ENCODE results near the gene HIC2.

Gene HIC2

DNA sequence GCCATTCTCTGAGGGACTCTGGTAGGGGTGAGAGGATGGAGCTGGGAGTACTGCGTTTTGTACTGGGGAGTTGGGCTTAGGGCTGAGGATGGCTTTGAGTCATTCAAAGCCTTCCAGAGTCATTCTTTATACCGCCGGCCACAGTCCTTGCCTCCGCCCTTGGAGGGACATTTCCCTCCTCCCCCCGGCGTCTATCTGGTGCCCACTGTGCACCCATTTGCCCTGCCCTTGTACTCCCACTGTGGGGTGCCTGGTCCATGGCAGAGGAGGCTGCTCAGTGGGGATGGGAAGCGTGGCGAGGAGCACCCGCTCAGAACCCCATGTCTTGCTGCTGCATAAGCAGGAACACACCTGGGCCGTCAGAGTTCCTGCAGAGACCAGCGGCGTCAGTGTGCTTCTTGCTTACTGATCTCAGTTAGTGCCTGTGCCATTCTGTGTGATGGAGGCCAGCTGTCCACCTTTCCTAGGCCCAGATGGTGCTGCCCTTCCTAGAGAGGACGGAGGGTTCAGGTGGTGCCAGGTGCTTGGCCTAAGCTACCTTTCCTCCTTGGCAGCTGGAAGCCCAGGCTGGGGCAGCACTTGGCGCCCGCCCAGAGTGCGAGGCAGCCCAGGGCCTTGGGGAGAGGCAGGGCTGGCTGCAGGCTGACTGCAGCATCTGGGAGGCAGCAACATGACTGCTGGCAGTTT is 26.7 kb downstream of the HIC2 start:
- no peak for DNase-seq (ENCODE audit: extremely low spot score)
- TF ChIP-seq TARDBP (IDR thresholded peaks at IDR 0.05) (no peak), FOXM1 (IDR thresholded peaks at IDR 0.05; ENCODE audit: borderline replicate concordance) (no peak), LEF1 (IDR thresholded peaks at IDR 0.05; ENCODE audit: borderline replicate concordance) (no peak), HDGF (IDR thresholded peaks at IDR 0.05; ENCODE audit: borderline replicate concordance) (no peak), SP1 (IDR thresholded peaks at IDR 0.05) (no peak), FOXK2 (IDR thresholded peaks at IDR 0.05) (no peak), ELF4 (IDR thresholded peaks at IDR 0.05) (no peak), ARNT (IDR thresholded peaks at IDR 0.05) (no peak), CTBP1 (IDR thresholded peaks at IDR 0.05; ENCODE audit: borderline replicate concordance) (no peak), BHLHE40 (IDR thresholded peaks at IDR 0.05; ENCODE audit: borderline replicate concordance) (no peak), NFRKB (IDR thresholded peaks at IDR 0.05) (no peak), SUZ12 (IDR thresholded peaks at IDR 0.05) (no peak), ZNF384 (IDR thresholded peaks at IDR 0.05) (no peak), FOXA1 (IDR thresholded peaks at IDR 0.05) (no peak)
- TF ChIP-seq, protein P1, sequence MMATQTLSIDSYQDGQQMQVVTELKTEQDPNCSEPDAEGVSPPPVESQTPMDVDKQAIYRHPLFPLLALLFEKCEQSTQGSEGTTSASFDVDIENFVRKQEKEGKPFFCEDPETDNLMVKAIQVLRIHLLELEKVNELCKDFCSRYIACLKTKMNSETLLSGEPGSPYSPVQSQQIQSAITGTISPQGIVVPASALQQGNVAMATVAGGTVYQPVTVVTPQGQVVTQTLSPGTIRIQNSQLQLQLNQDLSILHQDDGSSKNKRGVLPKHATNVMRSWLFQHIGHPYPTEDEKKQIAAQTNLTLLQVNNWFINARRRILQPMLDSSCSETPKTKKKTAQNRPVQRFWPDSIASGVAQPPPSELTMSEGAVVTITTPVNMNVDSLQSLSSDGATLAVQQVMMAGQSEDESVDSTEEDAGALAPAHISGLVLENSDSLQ (IDR thresholded peaks at IDR 0.05), result no peak
- POLR2A ChIA-PET, result no interaction called here
- CTCF ChIA-PET, result interaction anchor here (0.6 kb wide), 1 partner anchor 13 kb away, joined by 3 read pairs; no protein-coding TSS in a partner anchor

DNA sequence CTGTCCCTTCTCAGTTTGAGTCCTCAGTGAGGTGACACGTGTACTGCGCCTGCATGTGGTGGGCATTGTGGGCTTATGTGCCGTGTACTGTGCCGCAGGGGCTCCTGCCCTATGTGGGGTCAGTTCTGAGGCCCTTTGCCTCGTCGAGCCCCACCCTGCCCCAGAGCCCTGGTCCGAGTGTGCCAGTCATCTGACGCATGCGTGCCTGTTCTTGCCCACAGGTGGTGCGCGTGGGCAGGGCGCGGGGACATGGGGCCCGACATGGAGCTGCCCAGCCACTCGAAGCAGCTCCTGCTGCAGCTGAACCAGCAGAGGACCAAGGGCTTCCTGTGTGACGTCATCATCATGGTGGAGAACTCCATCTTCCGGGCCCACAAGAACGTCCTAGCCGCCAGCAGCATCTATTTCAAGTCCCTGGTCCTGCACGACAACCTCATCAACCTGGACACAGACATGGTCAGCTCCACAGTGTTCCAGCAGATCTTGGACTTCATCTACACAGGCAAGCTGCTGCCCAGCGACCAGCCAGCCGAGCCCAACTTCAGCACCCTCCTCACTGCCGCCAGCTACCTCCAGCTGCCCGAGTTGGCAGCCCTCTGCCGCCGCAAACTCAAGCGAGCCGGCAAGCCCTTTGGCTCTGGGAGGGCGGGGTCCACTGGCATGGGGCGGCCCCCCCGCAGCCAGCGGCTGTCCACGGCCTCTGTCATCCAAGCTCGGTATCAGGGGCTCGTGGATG is 27.7 kb downstream of the HIC2 start:
- no peak for TF ChIP-seq ARNT (IDR thresholded peaks at IDR 0.05)
- no peak for TF ChIP-seq TARDBP (IDR thresholded peaks at IDR 0.05)
- no peak for TF ChIP-seq BHLHE40 (IDR thresholded peaks at IDR 0.05; ENCODE audit: borderline replicate concordance)
- TF ChIP-seq FOXM1 (IDR thresholded peaks at IDR 0.05; ENCODE audit: borderline replicate concordance), result no peak
- no peak for TF ChIP-seq HDGF (IDR thresholded peaks at IDR 0.05; ENCODE audit: borderline replicate concordance)
- TF ChIP-seq SUZ12 (IDR thresholded peaks at IDR 0.05), result no peak
- no peak for TF ChIP-seq SP1 (IDR thresholded peaks at IDR 0.05)
- TF ChIP-seq ELF4 (IDR thresholded peaks at IDR 0.05), result no peak
- no peak for TF ChIP-seq NFRKB (IDR thresholded peaks at IDR 0.05)
- no peak for TF ChIP-seq CTBP1 (IDR thresholded peaks at IDR 0.05; ENCODE audit: borderline replicate concordance)
- no peak for TF ChIP-seq FOXA1 (IDR thresholded peaks at IDR 0.05)
- TF ChIP-seq, protein P1 (IDR thresholded peaks at IDR 0.05), result no peak
- TF ChIP-seq ZNF384 (IDR thresholded peaks at IDR 0.05), result no peak
- TF ChIP-seq L3MBTL2 (conservative IDR thresholded peaks at IDR 0.05), result no peak
- ChIA-PET POLR2A (no interaction called here), CTCF (interaction anchor here (0.6 kb wide), 1 partner anchor 12 kb away, joined by 3 read pairs; no protein-coding TSS in a partner anchor)
- no peak for DNase-seq (ENCODE audit: extremely low spot score)

DNA sequence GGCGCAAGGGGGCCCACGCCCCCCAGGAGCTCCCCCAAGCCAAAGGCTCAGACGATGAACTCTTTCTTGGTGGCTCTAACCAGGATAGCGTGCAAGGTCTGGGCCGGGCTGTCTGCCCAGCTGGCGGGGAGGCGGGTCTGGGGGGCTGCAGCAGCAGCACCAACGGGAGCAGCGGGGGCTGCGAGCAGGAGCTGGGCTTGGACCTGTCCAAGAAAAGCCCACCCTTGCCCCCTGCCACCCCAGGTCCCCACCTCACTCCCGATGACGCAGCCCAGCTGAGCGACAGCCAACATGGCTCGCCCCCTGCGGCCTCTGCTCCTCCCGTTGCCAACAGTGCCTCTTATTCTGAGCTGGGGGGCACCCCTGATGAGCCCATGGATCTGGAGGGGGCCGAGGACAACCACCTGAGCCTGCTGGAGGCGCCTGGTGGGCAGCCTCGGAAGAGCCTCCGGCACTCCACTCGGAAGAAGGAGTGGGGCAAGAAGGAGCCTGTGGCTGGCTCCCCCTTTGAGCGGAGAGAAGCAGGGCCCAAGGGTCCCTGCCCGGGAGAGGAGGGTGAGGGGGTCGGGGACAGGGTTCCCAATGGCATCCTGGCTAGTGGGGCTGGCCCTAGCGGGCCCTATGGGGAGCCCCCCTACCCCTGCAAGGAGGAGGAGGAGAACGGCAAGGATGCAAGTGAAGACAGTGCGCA is 28.4 kb downstream of the HIC2 start:
- TF ChIP-seq SP1 (IDR thresholded peaks at IDR 0.05), result no peak
- TF ChIP-seq TARDBP (IDR thresholded peaks at IDR 0.05), result no peak
- TF ChIP-seq HDGF (IDR thresholded peaks at IDR 0.05; ENCODE audit: borderline replicate concordance), result no peak
- no peak for TF ChIP-seq LEF1 (IDR thresholded peaks at IDR 0.05; ENCODE audit: borderline replicate concordance)
- TF ChIP-seq ELF4 (IDR thresholded peaks at IDR 0.05), result no peak
- TF ChIP-seq SUZ12 (IDR thresholded peaks at IDR 0.05), result no peak
- no peak for TF ChIP-seq ARNT (IDR thresholded peaks at IDR 0.05)
- TF ChIP-seq FOXM1 (IDR thresholded peaks at IDR 0.05; ENCODE audit: borderline replicate concordance), result no peak
- no peak for TF ChIP-seq ZNF384 (IDR thresholded peaks at IDR 0.05)
- TF ChIP-seq, protein P1 (IDR thresholded peaks at IDR 0.05), result no peak
- TF ChIP-seq NFRKB (IDR thresholded peaks at IDR 0.05), result no peak
- no peak for TF ChIP-seq L3MBTL2 (conservative IDR thresholded peaks at IDR 0.05)
- DNase-seq (ENCODE audit: extremely low spot score), result no peak
- ChIA-PET POLR2A (no interaction called here), CTCF (no interaction called here)

DNA sequence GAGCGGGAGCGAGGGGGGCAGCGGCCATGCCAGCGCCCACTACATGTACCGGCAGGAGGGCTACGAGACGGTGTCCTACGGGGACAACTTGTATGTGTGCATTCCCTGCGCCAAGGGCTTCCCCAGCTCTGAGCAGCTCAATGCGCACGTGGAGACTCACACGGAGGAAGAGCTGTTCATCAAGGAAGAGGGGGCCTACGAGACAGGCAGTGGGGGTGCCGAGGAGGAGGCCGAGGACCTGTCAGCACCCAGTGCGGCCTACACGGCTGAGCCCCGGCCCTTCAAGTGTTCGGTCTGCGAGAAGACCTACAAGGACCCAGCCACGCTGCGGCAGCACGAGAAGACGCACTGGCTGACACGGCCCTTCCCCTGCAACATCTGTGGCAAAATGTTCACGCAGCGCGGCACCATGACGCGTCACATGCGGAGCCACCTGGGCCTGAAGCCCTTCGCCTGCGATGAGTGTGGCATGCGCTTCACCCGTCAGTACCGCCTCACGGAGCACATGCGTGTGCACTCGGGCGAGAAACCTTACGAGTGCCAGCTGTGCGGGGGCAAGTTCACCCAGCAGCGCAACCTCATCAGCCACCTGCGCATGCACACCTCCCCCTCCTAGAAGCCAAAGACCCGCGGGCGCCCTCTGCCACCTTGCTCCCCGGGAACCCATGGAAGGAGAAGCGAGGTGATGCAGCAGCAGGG is 29.1 kb downstream of the HIC2 start:
- no peak for TF ChIP-seq TARDBP (IDR thresholded peaks at IDR 0.05)
- TF ChIP-seq ELF4 (IDR thresholded peaks at IDR 0.05), result no peak
- TF ChIP-seq L3MBTL2 (conservative IDR thresholded peaks at IDR 0.05), result no peak
- no peak for TF ChIP-seq NFRKB (IDR thresholded peaks at IDR 0.05)
- TF ChIP-seq, protein P1 (IDR thresholded peaks at IDR 0.05), result no peak
- TF ChIP-seq FOXK2 (IDR thresholded peaks at IDR 0.05), result no peak
- CTCF ChIA-PET, result no interaction called here
- no peak for DNase-seq (ENCODE audit: extremely low spot score)
- POLR2A ChIA-PET, result no interaction called here

Data from HEK293T (cell line).